Activated naive CD4-positive, alpha-beta T cell treated with anti-CD3 and anti-CD28 coated beads for 36 hours (primary cell): ENCODE measurements around the gene CEMP1. TPM values are rescaled to one million over a fixed set of nuclear protein-coding genes. Genes with fewer than 3 reads are reported as not detected.
A peak's percentile ranks its signal among the peaks of the same experiment; 100 is the strongest.

Source experiments
- CTCF ChIA-PET: fragments of 350-600 bp; sonication (Branson Sonifier 250); formaldehyde crosslinking; loops from one replicate; lab custom pipeline; 2021; ENCODE audit warnings: antibody characterized with exemption; lab: Charles Lee
- DNase-seq: peaks from one replicate; pipeline ENCODE4 v3.0.0-alpha.2; 2020
- H3K27ac Mint-ChIP-seq: one replicate; pipeline ENCODE4 v1.8.0; 2021; ENCODE audit warnings: mild to moderate bottlenecking, mixed read lengths
- H3K27me3 Mint-ChIP-seq: one replicate; pipeline ENCODE4 v1.8.0; 2021; ENCODE audit warnings: low read depth, mixed read lengths
- H3K36me3 Mint-ChIP-seq: one replicate; pipeline ENCODE4 v1.8.0; 2021; ENCODE audit warnings: low read depth, mixed read lengths
- H3K4me1 Mint-ChIP-seq: one replicate; pipeline ENCODE4 v1.8.0; 2021; ENCODE audit warnings: low read depth, mixed read lengths
- H3K4me3 Mint-ChIP-seq: one replicate; pipeline ENCODE4 v1.8.0; 2021; ENCODE audit warnings: mild to moderate bottlenecking, moderate library complexity, mixed read lengths
- H3K9me3 Mint-ChIP-seq: one replicate; pipeline ENCODE4 v1.8.0; 2021; ENCODE audit warnings: mixed read lengths
- intact Hi-C: fragments of 100-400 bp; cut with micrococcal nuclease; formaldehyde crosslinking; loops from one replicate; pipeline ENCODE4 v1.15.1; 2023
- total RNA-seq, 2 experiments: library from RNA; stranded (reverse); gene quantifications; one replicate each; pipeline ENCODE4 v1.2.3, GENCODE V29; 2021

CEMP1 gene
- total RNA-seq, 2 experiments from 2014 or later: 0.17 TPM; not detected in 1

DNA sequence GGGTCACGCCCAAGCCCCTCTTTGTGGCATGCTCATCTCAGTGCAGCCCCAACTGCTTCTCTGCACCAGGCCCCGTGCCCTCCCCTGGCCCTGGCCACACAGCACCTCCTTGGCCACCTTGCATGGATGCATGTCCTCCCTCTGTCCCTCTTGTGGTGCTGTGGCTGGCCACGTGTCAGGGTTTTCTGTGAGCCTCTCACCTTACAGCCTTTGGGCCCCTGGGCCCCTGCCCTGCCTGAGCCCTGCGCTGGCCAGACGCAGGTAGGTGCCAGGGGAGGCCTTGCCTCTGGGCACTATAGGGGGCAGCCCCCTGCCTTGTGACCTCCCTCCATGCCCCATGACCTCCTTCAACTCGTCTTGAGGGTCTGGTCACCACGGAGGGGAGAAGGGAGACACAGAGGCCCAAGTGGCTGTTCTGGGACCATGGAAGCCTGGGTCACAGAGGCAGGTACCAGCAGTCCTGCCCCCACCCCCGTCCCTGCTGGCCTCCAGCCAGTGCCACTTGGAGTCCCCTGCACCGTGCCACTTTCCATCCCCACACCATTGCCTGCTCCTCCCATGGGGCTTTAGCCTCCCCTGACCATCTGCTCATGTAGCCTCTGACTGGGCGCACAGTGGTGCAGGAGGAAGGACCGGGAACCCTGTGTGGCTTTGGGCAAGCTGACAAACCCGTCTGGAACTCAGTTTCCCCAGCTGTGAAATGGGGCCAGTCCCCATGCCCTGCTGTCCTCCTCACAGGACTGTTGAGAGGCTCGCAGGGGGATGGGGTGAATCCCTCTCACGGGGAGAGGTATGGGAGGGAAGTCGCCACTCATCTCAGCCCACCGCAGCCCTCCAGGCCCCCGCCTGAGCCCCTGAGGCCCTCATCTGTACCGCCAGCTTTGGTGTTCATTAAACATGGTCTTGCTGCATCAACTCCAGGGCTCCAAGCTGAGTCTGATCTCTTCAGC, 29.0 kb downstream of the CEMP1 start:
- no peak for DNase-seq
- H3K27me3 Mint-ChIP-seq: no peaks in the 10 kb centered on the region
- H3K36me3 Mint-ChIP-seq: peaks cover 4% of the 10 kb centered on the region
- no peak overlapping the region for H3K27ac Mint-ChIP-seq
- H3K4me1 Mint-ChIP-seq: peaks cover 2% of the 10 kb centered on the region
- no peak overlapping the region for H3K4me3 Mint-ChIP-seq
- no peaks in the 10 kb centered on the region for H3K9me3 Mint-ChIP-seq
- intact Hi-C loops: loop anchor here (1.0 kb wide), 3 partner anchors 73 to 307 kb away; partner anchors contain the start of genes ABCA3 and CCNF
- CTCF ChIA-PET: interaction anchor here (0.6 to 1.8 kb wide), 17 partner anchors 8 to 315 kb away, joined by 3 to 8 read pairs (median 3); partner anchors contain the start of genes ABCA3 and ECI1

DNA sequence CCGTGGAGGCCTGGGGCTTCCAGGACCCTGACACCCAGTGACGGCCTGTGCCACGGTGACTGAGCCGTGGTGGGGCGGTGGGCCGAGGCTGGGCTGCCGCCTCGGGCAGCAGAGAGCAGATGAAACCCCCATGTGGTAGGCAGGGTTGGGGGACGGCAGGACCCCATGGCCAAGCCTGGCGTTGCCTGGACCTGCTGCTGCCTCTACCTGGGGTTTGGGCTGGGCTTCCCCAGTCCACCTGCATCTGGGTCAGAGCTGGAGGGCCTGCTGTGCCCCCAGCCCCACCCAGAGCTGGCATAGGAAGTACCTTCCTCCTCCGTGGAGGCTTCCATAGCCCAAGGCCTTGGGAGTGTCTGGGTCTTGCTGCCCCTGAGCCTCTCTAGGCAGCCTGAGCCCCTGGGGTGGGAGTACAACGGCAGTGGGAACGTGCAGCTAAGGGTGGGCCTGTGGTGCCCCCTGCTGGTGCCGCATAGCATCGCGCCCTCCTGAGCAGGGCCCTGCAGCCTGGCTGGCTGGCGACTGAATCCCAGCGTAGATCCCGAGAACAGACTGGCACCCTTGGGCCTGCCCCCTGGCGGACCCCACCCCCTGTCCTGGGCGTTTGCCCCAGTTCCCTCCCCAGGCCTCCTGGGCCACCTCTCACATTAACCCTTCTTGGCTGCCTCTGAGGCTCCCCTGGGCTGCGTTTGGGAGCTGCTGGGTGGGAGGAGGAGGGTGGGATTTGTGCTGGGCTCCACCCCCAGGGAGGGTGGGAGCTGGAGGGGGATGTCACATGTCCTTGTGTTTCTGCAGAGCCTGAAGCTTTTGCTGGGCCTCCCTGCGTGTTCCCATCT, 30.1 kb downstream of the CEMP1 start:
- Mint-ChIP-seq H3K9me3 (no peaks in the 10 kb centered on the region), H3K27me3 (no peaks in the 10 kb centered on the region), H3K36me3 (peaks cover 4% of the 10 kb centered on the region), H3K4me3 (no peak overlapping the region), H3K4me1 (peaks cover 2% of the 10 kb centered on the region), H3K27ac (no peak overlapping the region)
- intact Hi-C loops: loop anchor here (1.0 kb wide), 3 partner anchors 72 to 306 kb away; partner anchors contain the start of genes ABCA3 and CCNF
- DNase-seq: peak; percentile 84
- CTCF ChIA-PET: interaction anchor here (0.6 to 1.8 kb wide), 22 partner anchors 9 to 795 kb away, joined by 3 to 8 read pairs (median 3); partner anchors contain the start of genes ABCA3, ECI1 and MAPK8IP3

DNA sequence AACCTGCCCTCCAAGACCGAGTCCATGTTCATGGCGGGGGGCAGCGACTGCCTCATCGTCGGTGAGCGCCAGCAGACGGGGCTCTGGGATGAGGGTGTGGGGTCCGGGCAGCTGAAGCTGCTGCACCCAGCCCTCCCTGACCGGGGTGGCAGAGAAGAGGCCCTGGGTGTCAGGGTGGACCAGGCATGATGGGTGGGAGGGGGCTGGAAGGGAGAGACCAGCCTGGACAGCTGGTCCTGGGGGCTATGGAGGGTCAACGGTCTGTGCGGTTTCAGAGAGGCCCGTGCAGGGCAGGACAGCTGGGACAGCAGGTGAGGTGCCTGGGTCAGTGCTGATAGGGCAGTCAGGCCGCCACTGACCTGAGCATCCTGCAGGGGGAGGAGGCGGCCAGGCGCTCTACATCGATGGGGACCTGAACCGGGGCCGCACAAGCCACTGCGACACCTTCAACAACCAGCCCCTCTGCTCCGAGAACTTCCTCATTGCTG, 30.7 kb downstream of the CEMP1 start:
- intact Hi-C loops: no loop called here
- Mint-ChIP-seq H3K27ac (no peak overlapping the region), H3K36me3 (peaks cover 4% of the 10 kb centered on the region), H3K9me3 (no peaks in the 10 kb centered on the region), H3K4me3 (no peak overlapping the region), H3K4me1 (peaks cover 2% of the 10 kb centered on the region), H3K27me3 (no peaks in the 10 kb centered on the region)
- CTCF ChIA-PET: interaction anchor here (0.6 to 1.8 kb wide), 9 partner anchors 9 to 305 kb away, joined by 3 to 8 read pairs (median 4); no protein-coding TSS in a partner anchor
- no peak for DNase-seq

DNA sequence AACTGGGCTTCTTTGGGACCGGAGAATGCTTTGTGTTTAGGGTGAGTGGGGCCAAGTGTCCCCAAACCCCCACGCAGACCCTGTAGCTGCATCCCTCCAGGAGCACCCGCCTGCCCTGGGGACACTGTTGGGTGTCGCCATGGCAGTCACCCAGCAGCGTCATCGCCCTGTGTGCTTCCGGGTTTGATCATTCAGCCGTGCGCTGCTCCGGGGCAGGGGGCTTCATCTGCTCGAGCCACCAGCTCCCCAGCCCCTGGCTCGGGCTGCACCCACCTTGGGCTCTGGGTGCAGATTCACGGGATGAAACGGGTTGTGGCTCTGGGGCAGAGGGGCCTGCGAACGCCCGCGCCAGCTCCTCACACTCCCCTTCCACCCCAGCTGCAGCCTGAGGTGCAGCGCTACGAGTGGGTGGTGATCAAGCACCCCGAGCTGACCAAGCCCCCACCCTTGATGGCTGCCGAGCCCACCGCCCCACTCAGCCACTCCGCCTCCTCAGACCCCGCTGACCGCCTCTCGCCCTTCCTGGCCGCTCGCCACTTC, 31.2 kb downstream of the CEMP1 start:
- Mint-ChIP-seq H3K4me3 (no peak overlapping the region), H3K27me3 (no peaks in the 10 kb centered on the region), H3K9me3 (no peaks in the 10 kb centered on the region), H3K36me3 (peaks cover 4% of the 10 kb centered on the region), H3K27ac (no peak overlapping the region), H3K4me1 (peaks cover 2% of the 10 kb centered on the region)
- CTCF ChIA-PET: interaction anchor here (1.3 to 1.8 kb wide), 3 partner anchors 19 to 146 kb away, joined by 3 to 5 read pairs (median 4); no protein-coding TSS in a partner anchor
- no peak for DNase-seq
- intact Hi-C loops: no loop called here

DNA sequence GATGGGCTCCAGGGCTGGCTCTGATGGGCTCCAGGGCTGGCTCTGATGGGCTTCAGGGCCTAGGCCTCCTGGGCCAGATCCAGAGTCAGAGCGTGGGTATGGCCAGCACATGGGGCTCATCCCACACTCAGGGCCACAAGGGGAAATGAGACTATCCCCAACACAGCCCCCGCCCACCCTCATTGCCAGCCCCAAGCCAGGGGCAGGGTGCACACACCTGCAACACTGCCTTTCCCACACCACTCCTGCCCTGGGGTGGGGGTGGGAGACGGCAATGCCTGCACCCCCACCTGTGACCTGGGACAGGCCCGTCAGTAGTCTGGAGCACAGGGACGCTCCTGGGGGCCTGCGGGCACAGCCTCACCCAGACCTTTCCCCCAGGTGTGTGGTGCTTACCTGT, 31.8 kb downstream of the CEMP1 start:
- Mint-ChIP-seq H3K9me3 (no peaks in the 10 kb centered on the region), H3K36me3 (peaks cover 4% of the 10 kb centered on the region), H3K27ac (no peak overlapping the region), H3K4me3 (no peak overlapping the region), H3K27me3 (no peaks in the 10 kb centered on the region), H3K4me1 (peaks cover 2% of the 10 kb centered on the region)
- no peak for DNase-seq
- intact Hi-C loops: no loop called here
- CTCF ChIA-PET: interaction anchor here (1.5 kb wide), 1 partner anchor 19 kb away, joined by 3 read pairs; no protein-coding TSS in a partner anchor

DNA sequence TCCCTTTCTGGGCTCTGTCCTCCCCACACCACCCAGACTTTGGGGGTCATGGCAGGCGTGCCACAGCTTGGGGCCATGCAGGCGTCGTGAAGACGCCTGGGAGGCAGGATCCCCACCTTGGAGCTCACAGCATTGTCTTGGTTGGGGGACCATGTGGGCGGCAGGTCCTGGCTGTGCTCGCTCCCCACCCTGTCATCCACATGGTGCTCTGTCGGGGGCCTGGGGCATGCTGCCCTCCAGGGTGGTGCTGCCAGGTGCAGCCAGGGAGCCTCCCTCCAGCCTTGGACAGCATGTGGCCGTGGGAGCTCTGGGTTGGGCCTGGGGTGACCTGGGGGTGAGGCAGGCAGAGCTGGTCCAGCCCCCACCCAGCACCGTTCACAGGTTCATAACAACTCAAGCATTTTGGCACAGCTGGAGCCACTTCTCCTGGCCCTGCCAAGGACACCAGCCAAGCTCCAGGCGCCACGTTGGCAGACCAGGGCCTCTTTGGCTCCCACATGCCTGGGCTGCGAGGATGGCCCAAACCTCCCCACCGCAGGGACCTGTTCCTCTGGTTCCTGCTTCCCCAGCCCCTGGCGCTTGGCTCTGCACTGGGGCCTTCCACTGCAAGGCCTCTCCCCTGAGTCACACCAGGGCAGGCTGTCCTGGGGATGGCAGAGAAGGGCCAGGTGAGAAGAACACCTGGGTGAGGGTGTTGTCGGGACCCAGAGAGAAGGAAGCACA, 32.5 kb downstream of the CEMP1 start:
- no peak overlapping the region for H3K27ac Mint-ChIP-seq
- H3K27me3 Mint-ChIP-seq: no peaks in the 10 kb centered on the region
- peaks cover 2% of the 10 kb centered on the region for H3K4me1 Mint-ChIP-seq
- no peak for DNase-seq
- CTCF ChIA-PET: interaction anchor here (0.7 kb wide), 1 partner anchor 34 kb away, joined by 3 read pairs; no protein-coding TSS in a partner anchor
- no peak overlapping the region for H3K4me3 Mint-ChIP-seq
- H3K9me3 Mint-ChIP-seq: no peaks in the 10 kb centered on the region
- H3K36me3 Mint-ChIP-seq: peaks cover 4% of the 10 kb centered on the region
- intact Hi-C loops: no loop called here

DNA sequence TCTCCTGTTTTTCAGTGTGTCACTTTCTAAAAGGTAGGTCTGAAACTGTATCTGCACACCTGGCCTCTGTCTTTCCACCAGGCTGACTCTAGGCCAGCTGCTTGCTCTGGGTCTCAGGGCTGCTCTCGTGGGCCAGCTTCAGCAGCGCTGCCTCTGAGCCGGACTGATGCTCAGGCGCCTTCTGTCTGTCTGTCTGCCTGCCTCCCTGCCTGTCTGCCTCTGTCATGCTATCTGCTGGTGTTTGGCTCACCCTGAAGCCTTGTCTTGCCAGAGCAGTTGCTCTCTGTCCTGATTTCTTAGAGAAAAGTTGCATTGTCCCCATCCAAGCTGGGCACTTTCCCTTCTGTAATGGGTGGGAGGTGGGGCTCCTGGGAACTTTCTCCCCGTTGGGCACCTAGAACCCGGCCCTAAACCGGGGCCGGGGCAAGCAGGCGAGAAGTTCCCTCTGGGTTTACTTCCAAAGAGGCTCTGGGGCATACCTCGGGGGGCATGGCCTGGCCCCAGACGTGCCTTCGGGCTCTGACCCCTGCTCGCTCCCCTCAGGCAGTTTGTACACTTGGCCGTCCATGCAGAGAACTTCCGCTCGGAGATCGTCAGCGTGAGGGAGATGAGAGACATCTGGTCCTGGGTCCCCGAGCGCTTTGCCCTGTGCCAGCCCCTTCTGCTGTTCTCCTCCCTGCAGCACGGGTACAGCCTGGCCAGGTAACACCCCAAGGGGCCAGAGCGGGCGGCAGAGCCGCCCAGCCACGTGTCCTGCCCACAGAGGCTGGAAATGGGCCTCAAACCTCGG, 33.3 kb downstream of the CEMP1 start:
- H3K4me1 Mint-ChIP-seq: peaks cover 2% of the 10 kb centered on the region
- no peak overlapping the region for H3K4me3 Mint-ChIP-seq
- intact Hi-C loops: no loop called here
- H3K27ac Mint-ChIP-seq: no peak overlapping the region
- H3K27me3 Mint-ChIP-seq: no peaks in the 10 kb centered on the region
- DNase-seq: no peak
- CTCF ChIA-PET: no interaction called here
- peaks cover 4% of the 10 kb centered on the region for H3K36me3 Mint-ChIP-seq
- no peaks in the 10 kb centered on the region for H3K9me3 Mint-ChIP-seq

DNA sequence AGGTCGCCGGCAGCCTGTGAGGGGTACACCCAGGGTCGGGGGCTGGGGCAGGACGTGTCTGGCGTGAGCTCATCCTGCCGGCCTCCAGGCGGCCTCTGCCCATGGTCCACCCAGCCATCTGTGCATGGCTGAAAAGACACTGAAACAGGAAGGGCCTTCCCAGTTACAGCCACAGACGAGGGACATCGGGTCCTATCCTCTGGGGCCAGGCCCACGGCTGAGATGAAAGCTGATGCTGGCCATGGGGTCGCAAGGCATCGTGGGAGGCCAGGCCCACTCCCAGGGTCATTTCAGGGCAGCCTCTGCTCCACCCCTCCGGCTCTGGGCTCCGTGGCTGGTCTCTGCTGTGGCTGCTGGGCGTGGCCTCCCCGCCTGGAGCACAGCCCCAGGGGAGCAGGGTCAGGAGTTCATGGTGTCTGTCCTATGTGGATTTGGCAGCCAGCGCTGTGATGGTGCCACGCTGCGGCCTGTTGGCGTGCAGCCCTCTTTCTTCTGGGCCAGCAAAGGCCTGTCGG, 34.0 kb downstream of the CEMP1 start:
- H3K27me3 Mint-ChIP-seq: no peaks in the 10 kb centered on the region
- H3K9me3 Mint-ChIP-seq: no peaks in the 10 kb centered on the region
- CTCF ChIA-PET: interaction anchor here (0.6 kb wide), 1 partner anchor 14 kb away, joined by 3 read pairs; no protein-coding TSS in a partner anchor
- H3K4me1 Mint-ChIP-seq: peaks cover 2% of the 10 kb centered on the region
- no peak overlapping the region for H3K27ac Mint-ChIP-seq
- intact Hi-C loops: no loop called here
- H3K36me3 Mint-ChIP-seq: peaks cover 4% of the 10 kb centered on the region
- no peak for DNase-seq
- H3K4me3 Mint-ChIP-seq: no peak overlapping the region

DNA sequence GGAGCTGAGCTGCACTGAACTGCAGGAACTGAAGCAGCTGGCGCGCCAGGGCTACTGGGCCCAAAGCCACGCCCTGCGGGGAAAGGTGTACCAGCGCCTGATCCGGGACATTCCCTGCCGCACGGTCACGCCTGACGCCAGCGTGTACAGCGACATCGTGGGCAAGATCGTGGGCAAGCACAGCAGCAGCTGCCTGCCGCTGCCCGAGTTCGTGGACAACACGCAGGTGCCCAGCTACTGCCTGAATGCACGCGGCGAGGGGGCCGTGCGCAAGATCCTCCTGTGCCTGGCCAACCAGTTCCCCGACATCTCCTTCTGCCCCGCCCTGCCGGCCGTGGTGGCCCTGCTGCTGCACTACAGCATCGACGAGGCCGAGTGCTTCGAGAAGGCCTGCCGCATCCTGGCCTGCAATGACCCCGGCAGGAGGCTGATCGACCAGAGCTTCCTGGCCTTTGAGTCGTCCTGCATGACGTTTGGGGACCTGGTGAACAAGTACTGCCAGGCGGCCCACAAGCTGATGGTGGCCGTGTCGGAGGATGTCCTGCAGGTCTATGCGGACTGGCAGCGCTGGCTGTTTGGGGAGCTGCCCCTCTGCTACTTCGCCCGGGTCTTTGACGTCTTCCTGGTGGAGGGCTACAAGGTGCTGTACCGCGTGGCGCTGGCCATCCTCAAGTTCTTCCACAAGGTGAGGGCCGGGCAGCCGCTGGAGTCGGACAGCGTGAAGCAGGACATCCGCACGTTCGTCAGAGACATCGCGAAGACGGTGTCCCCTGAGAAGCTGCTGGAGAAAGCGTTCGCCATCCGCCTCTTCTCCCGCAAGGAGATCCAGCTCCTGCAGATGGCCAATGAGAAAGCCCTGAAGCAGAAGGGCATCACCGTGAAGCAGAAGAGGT, 34.7 kb downstream of the CEMP1 start:
- no peaks in the 10 kb centered on the region for H3K4me1 Mint-ChIP-seq
- no peak overlapping the region for H3K4me3 Mint-ChIP-seq
- CTCF ChIA-PET: interaction anchor here (0.6 kb wide), 1 partner anchor 14 kb away, joined by 3 read pairs; no protein-coding TSS in a partner anchor
- H3K36me3 Mint-ChIP-seq: peaks cover 2% of the 10 kb centered on the region
- intact Hi-C loops: no loop called here
- no peaks in the 10 kb centered on the region for H3K27me3 Mint-ChIP-seq
- H3K27ac Mint-ChIP-seq: no peak overlapping the region
- no peak for DNase-seq
- no peaks in the 10 kb centered on the region for H3K9me3 Mint-ChIP-seq

DNA sequence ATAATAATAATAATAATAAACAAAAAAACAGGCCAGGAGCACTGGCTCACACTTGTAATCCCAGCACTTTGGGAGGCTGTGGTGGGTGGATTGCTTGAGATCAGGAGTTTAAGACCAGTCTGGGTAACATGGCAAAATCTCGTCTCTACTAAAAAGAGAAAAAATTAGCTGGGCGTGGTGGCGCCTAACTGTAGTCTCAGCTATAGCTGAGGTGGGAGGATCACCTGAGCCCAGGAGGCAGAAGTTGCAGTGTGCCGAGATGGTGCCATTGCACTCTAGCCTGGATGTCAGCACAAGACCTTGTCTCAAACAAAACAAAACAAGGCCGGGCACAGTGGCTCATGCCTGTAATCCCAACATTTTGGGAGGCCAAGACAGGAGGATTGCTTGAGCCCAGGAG, 36.2 kb downstream of the CEMP1 start:
- no peaks in the 10 kb centered on the region for H3K9me3 Mint-ChIP-seq
- H3K36me3 Mint-ChIP-seq: peaks cover 2% of the 10 kb centered on the region
- intact Hi-C loops: no loop called here
- no peaks in the 10 kb centered on the region for H3K4me1 Mint-ChIP-seq
- no peaks in the 10 kb centered on the region for H3K27me3 Mint-ChIP-seq
- CTCF ChIA-PET: no interaction called here
- DNase-seq: no peak
- H3K27ac Mint-ChIP-seq: no peak overlapping the region
- H3K4me3 Mint-ChIP-seq: no peak overlapping the region
